ENCODE data around the gene SMAD4. TPM values are rescaled to one million over a fixed set of nuclear protein-coding genes. Genes with fewer than 3 reads are reported as not detected.

SMAD4 gene
- total and polyA plus RNA-seq, 2 of the 8 experiments (the other 6 are each of a cell fraction or from before 2014, with no cell fraction given), result 86.5 to 139 TPM

- TF ChIP-seq CHD7 (IDR thresholded peaks at IDR 0.05; ENCODE audit: insufficient replicate concordance, low read length) (no peak), PHF8 (conservative IDR thresholded peaks at IDR 0.05; ENCODE audit: low read depth, low read length) (peak; percentile 92), BRCA1 (IDR thresholded peaks at IDR 0.05; ENCODE audit: low read depth, low read length) (no peak), ASH2L (IDR thresholded peaks at IDR 0.05; ENCODE audit: low read length) (peak; percentile 74), CHD2 (IDR thresholded peaks at IDR 0.05; ENCODE audit: low read length) (no peak), EGR1 (IDR thresholded peaks at IDR 0.05; ENCODE audit: borderline replicate concordance, low read depth, low read length) (no peak), POLR2AphosphoS5 (IDR thresholded peaks at IDR 0.05; ENCODE audit: low read depth, low read length) (peak; percentile 98), EP300 (IDR thresholded peaks at IDR 0.05; ENCODE audit: borderline replicate concordance in 1 of 2, low read depth in 2 of 2, low read length in 2 of 2) (no peak), HDAC2 (IDR thresholded peaks at IDR 0.05; ENCODE audit: borderline replicate concordance in 1 of 2, low read depth in 2 of 2, low read length in 2 of 2) (no peak)
Measured at GRCh38 chr18:51029694-51030536, at the start of gene SMAD4 (continued).

All from H1 (cell line).